Umbilical cord (tissue), 2 donors: ENCODE data around the gene DDRGK1. TPM values are rescaled to one million over a fixed set of nuclear protein-coding genes. Genes with fewer than 3 reads are reported as not detected.
"Not testable (repeated sequence)": the region's sequence is repeated elsewhere in the genome, so short reads cannot be mapped to it uniquely, and the experiment has no call there.

Experiments
- DNase-seq: peaks from one replicate; pipeline ENCODE4 v3.0.0-alpha.2; 2015; ENCODE audit warnings: low spot score
- total RNA-seq: library from RNA; depleted of rRNA; stranded (reverse); fragments of >200 nt; gene quantifications from one replicate; pipeline ENCODE4 v1.2.3, GENCODE V29; 2014; ENCODE audit warnings: low replicate concordance; ENCODE audit not compliant: insufficient read depth

DDRGK1 gene
- total RNA-seq, 1 donor from 2014 or later: 14.4 TPM

- DNase-seq: no peak
Measured at GRCh38 chr20:3183896-3184612, 20.4 kb downstream of the DDRGK1 start.

- DNase-seq: not testable (repeated sequence)
Measured at GRCh38 chr20:3182429-3182828, 22.1 kb downstream of the DDRGK1 start.

- no peak for DNase-seq
Measured at GRCh38 chr20:3181270-3181669, 23.2 kb downstream of the DDRGK1 start.

GRCh38 chr20:3180319-3180718 is 24.2 kb downstream of the DDRGK1 start:
- no peak for DNase-seq

GRCh38 chr20:3177746-3178485 is 26.6 kb downstream of the DDRGK1 start:
- no peak for DNase-seq

- DNase-seq: no peak
Measured at GRCh38 chr20:3175270-3175669, 29.2 kb downstream of the DDRGK1 start.

- DNase-seq: peak; percentile 28
Measured at GRCh38 chr20:3174442-3175261, 29.8 kb downstream of the DDRGK1 start.

- DNase-seq: peak; percentile 87
Measured at GRCh38 chr20:3173610-3174441, 30.7 kb downstream of the DDRGK1 start.

- DNase-seq: peak; percentile 54
Measured at GRCh38 chr20:3172933-3173609, 31.4 kb downstream of the DDRGK1 start, which contains the start of gene LZTS3. LZTS3 (minus strand) TSS chr20:3173549; CDS start chr20:3167163, 6,386 bp downstream.

GRCh38 chr20:3172126-3172932 is 32.2 kb downstream of the DDRGK1 start:
- no peak for DNase-seq

GRCh38 chr20:3171391-3172125 is 32.9 kb downstream of the DDRGK1 start:
- no peak for DNase-seq

GRCh38 chr20:3168829-3169590 is 35.5 kb downstream of the DDRGK1 start:
- DNase-seq: no peak

- DNase-seq: no peak
Measured at GRCh38 chr20:3168079-3168828, 36.2 kb downstream of the DDRGK1 start.

GRCh38 chr20:3167738-3168078 is 36.8 kb downstream of the DDRGK1 start:
- DNase-seq: no peak

GRCh38 chr20:3166913-3167342 is 37.6 kb downstream of the DDRGK1 start:
- no peak for DNase-seq

GRCh38 chr20:3166338-3166912 is 38.1 kb downstream of the DDRGK1 start:
- DNase-seq: no peak
